Cerebellar cortex (tissue), 1 donor: ENCODE results near the gene SYTL1.

Source experiments
- DNase-seq: peaks from one replicate; pipeline ENCODE4 v3.0.0-alpha.2; 2015; ENCODE audit warnings: low spot score

The SYTL1 gene

DNA sequence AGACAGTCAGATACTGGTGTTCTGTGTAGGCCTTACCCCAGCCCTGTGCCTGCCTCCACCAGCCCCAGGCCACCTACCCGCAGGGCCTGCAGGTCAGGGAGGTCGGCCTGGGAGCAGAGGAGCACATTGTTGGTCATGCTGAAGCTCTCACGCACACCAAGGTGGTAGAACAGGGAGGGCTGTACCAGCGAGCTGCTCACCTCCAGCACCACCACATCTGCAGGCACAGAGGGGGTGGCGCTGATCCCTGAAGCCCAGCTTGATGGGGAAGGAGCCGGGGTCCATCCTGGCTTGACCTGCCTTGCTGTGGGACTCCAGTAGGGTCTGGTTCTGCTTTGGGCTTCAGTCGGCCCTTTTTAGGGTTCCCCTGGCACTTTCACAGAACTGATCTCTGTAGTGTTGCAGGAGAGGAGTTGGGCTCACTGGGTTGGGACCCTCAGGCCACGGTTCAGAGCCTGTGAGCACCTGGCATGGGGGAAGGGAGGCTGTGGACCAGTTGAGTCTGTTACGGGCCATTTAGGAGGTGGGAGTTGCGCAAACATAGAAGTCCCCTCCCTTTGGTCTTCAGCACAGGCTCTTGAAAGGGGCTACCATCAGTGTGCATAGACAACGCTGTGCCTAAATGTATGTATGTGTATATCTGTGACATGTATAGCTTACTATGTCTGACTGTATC lies 23.0 kb downstream of the SYTL1 start:
- DNase-seq: no peak

- DNase-seq: peak; percentile 92
These were observed 23.7 kb downstream of the SYTL1 start for GRCh38 chr1:27365372-27366112.

DNA sequence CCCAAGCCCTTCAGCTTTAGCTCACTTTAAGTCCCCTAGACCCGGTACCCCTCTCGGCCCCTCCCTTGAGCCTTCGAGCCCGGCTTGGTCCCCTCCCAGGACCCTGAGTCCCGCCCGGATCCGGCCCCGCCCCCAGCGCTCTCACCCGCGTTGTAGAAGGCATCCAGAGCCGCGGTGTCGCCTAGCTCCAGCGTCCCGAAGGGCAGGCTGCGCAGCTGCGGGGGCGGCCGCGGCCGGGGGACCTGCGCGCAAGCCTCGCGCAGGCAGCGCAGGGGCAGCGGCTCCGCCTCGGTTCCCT lies 24.2 kb downstream of the SYTL1 start:
- peak; percentile 83 for DNase-seq

DNA sequence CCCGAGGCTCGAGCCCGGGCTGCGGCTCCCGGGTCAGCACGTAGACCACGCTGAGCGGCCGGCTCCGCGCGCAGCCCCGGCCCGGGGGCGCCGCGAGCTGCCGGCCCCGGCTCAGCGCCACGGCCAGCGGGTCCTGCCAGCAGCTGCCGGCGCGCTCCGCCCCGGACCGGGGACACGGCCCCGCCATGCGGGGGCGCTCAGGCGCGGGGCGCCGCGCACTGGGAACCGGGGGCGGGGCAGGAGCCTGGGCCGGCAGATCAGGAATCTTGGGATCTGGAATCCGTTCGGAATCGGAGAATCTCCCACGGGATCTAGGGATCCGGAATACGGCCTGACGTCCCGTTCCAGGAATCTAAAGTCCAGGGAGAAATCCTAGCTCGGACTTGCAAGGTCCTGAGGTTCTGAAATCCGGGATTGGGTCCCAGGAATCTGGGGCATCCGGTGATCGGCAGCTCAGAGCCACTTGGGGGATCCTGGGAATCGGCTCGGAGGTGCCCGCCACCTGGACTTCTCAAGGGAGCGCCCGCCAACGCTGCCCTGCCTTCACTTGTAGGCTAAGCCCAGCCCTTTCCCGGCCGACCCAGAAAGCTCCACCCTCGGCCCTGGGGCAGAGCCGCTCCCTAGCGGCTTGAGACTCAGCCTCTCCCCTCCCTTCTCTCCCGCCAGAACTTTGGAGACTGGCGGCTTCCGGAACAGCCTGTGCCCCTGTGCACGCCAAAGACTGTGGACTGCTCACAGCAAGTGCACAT lies 24.8 kb downstream of the SYTL1 start, which contains the start of gene MAP3K6:
Gene MAP3K6 (minus strand): TSS at position 551 of the 749 bp plus-strand sequence. CDS start 364 bp downstream, at position 187.
- DNase-seq: peak; percentile 90

GRCh38 chr1:27367160-27367650 lies 25.4 kb downstream of the SYTL1 start:
- DNase-seq: no peak

GRCh38 chr1:27368869-27369582 lies 27.2 kb downstream of the SYTL1 start:
- peak; percentile 58 for DNase-seq

DNA sequence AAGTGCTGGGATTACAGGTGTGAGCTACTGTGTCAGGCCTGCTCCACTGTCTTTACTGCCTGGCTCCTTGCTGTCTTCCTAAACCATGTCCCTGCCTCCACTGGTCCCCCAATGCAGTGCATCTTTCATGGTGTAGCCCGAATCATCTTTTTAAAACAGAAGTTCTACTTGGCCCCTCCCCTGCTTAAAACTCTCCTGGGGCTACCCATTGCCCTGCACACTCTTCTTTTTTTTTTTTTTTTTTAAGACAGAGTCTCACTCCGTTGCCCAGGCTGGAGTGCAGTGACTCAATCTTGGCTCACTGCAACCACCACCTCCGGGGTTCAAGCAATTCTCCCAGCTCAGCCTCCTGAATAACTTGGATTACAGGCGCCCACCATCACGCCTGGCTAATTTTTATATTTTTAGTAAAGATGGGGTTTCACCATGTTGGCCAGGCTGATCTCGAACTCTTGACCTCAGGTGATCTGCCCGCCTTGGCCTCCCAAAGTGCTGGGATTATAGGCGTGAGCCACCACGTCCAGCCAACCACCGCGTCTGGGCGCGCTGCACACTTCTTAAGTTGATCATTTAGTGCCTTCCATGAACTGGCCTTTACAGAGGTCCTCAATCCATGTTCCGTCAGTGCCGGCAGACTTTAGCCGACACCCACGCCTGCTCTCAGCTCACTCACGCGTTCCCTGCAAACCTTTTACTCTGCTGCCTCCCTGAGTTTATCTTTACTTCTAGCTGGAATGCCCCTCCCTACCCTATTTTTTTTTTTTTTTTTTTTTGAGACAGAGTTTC lies 30.4 kb downstream of the SYTL1 start:
- no peak for DNase-seq

- DNase-seq: no peak
These were observed 31.2 kb downstream of the SYTL1 start for GRCh38 chr1:27372808-27373690.

GRCh38 chr1:27374362-27375086 lies 32.7 kb downstream of the SYTL1 start, which contains the start of gene FCN3:
FCN3 (minus strand) TSS chr1:27374824; CDS start chr1:27374818, 6 bp downstream.
- DNase-seq: no peak

GRCh38 chr1:27377760-27378495 lies 36.1 kb downstream of the SYTL1 start:
- DNase-seq: no peak

DNA sequence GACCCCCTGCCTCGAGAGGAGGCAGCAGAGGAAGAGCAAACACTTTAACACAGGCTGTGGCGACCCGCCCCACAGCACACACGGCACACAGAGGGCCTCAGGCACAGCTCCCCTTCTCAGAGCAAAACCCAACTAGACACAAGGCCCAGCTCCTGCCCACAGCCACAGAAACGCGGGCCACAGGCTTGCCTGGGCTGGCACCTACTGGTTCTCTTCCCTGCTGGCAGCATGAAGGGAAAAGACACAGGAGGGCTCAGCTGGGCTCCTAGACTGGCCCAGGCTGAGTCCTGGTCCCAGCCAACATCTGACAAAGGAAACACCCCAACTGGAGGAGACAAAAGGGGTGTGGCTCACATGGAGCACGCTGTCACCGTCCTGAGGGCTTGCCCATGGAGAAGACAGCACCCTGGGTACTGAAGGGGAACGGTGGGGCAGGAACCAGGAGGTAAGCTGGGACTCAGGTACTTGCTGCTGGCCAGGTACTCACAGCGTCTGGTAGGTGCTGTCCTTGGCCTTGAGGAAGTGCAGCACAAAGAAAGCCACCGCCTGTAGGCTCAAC lies 37.8 kb downstream of the SYTL1 start:
- no peak for DNase-seq

DNA sequence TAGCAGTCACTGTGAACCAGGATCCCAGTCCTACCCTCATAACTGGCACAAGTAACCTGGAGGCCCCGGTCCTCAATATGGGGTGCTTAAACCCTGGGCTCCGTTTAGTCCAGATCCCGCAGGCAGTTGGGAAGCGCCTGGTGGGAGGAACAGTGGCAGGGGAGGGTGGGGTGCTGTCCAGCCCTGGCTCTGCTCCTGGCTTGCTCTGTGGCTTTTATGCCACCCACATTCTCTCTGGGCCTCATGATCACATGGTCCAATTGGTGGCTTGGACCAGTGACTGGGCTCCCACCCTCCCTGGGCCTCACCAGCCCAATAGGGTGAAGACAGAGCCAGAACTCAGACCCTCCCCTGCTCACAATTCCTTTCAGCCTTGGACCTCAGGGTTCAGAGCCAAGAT lies 38.4 kb downstream of the SYTL1 start:
- no peak for DNase-seq

DNA sequence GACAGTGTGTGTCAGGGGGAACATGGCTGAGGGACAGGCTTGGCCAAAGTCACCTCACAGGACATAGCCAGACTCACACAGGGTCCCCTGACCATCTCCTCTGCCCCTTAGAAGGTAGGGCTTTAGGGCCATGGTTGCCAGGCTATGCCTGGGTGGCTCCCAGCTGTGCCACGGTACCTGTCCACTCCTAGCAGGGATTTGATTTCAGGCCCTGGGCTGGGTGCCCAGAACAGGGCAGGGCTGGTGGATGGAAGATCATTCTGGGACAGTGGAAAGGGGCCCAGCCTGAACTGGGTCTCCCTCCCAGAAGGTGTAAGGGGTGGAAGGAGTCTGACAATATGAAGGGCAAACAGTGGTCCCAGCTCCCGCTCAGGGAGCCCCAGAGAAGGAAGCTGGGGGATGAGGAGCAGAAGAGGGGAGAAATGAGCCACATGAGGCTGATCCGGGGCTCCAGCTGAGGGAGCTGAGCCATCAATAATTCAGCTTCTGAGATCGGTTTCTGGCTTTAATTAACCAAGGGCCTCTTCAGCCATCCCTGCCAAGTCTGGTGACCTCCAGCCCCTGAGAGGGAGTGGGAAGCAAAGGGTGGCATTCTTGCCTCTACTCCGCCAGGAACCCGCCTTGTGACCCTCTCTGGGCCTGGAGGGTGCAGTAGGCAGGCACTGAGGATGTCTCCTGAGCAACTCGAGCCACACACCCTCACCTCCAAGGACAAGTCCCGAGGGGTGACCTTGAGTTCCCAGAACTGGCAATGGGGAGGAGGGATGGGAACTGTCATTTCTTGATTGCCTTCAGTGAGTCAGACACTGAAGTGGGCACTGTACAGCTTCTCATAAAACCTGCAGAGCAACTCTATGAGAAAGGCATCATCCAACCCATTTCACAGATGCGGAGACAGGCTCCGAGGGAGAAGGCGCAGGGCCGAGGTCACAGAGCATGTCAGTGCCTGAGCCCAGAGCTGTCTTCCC lies 39.2 kb downstream of the SYTL1 start:
- no peak for DNase-seq

- DNase-seq: no peak
These were observed 40.3 kb downstream of the SYTL1 start for GRCh38 chr1:27381969-27382762.

DNA sequence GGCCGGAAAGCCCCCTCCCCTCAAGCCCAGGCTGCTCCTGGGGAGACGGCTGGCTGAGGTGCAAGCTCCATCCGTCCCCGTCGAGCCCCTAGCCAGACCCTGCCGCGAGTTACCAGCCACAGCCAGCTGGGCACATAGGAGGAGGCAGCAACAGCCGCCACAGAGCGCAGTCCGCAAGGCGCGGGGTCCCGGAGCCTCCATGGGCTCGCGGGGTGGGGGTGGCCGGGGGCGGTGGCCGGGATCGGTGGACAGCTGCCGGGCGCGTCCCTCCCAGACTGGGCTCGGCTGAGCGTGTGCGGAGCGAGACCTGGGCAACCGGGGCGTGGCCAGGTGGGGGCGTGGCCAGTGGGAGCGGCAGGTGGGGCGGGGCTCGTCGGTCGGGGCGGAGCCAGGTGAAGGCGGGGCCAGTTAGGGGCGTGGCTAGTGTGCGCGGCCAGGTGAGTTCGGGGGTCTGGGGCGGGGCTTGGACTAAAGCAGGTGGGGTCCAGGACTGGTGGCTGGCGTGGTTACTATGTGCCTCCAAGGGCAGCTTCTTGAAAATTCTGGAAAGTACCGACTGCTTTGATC lies 41.3 kb downstream of the SYTL1 start, which contains the start of gene CD164L2:
Gene CD164L2 (minus strand): TSS at position 295 of the 567 bp plus-strand sequence. CDS start 94 bp downstream, at position 201.
- no peak for DNase-seq

GRCh38 chr1:27383661-27384060 lies 41.8 kb downstream of the SYTL1 start:
- no peak for DNase-seq
